ENCODE results near the gene CCDC192. TPM values are rescaled to one million over a fixed set of nuclear protein-coding genes. Genes with fewer than 3 reads are reported as not detected.

CCDC192 gene
- total RNA-seq, 1 experiment from 2014 or later: not detected

DNA sequence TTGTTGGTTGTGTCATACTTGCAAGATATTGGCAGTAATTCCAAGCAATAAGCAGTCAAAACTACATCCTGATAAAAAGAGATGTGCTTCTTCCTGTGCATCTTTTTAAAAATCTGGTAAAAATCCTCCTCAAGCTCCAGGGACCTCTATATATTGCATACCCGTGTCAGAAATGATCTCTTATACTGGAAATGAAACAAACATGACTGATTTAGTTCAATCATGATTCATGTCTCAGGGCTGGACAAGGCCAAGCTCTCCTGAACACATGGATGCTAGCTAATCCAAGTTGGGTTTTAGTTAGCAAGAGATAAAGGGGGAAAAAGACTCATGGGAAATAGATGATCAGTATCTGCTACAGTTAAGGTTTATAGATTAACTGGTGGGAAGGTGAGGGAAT lies 69.3 kb downstream of the CCDC192 start:
- H3K36me3 ChIP-seq (ENCODE audit: control insufficient read depth, insufficient read depth, low read length): no peaks in the 10 kb centered on the region
- H3K9me3 Mint-ChIP-seq (ENCODE audit: unreplicated experiment): peaks cover 28% of the 10 kb centered on the region
- H3K27me3 Mint-ChIP-seq (ENCODE audit: insufficient read depth, unreplicated experiment): no peaks in the 10 kb centered on the region
- H3K9me3 ChIP-seq: 0 out of 2 replicates have a peak, but pooled peaks cover 17% of the 10 kb centered on the region
- no peaks in the 10 kb centered on the region for H3K36me3 Mint-ChIP-seq (ENCODE audit: insufficient read depth, unreplicated experiment)
- ChIA-PET POLR2A (no interaction called here), CTCF (no interaction called here)
- H3K4me1 ChIP-seq: peaks cover 13% of the 10 kb centered on the region
- intact Hi-C loops (cut with micrococcal nuclease; ENCODE audit: unreplicated experiment): no loop called here
- no TSS peak for BruUV-seq (replicated peaks)
- no peak overlapping the region for H3K4me3 Mint-ChIP-seq (ENCODE audit: unreplicated experiment)
- DNase-seq: no peak
- peaks cover 32% of the 10 kb centered on the region for H3K4me1 Mint-ChIP-seq (ENCODE audit: low read depth, unreplicated experiment)
- H3K27ac Mint-ChIP-seq (ENCODE audit: unreplicated experiment): no peak overlapping the region
- TF ChIP-seq, protein P1, sequence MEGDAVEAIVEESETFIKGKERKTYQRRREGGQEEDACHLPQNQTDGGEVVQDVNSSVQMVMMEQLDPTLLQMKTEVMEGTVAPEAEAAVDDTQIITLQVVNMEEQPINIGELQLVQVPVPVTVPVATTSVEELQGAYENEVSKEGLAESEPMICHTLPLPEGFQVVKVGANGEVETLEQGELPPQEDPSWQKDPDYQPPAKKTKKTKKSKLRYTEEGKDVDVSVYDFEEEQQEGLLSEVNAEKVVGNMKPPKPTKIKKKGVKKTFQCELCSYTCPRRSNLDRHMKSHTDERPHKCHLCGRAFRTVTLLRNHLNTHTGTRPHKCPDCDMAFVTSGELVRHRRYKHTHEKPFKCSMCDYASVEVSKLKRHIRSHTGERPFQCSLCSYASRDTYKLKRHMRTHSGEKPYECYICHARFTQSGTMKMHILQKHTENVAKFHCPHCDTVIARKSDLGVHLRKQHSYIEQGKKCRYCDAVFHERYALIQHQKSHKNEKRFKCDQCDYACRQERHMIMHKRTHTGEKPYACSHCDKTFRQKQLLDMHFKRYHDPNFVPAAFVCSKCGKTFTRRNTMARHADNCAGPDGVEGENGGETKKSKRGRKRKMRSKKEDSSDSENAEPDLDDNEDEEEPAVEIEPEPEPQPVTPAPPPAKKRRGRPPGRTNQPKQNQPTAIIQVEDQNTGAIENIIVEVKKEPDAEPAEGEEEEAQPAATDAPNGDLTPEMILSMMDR (IDR thresholded peaks at IDR 0.05; ENCODE audit: insufficient read depth in 1 of 2, low read depth in 1 of 2, low read length in 1 of 2, severe bottlenecking in 1 of 2, unreplicated experiment in 1 of 2): no peak
- H3K27me3 ChIP-seq (replicated peaks; ENCODE audit: control insufficient read depth, insufficient read depth, low read length): no peaks in the 10 kb centered on the region
- no peak overlapping the region for H3K4me3 ChIP-seq (ENCODE audit: low read depth, low read length)

DNA sequence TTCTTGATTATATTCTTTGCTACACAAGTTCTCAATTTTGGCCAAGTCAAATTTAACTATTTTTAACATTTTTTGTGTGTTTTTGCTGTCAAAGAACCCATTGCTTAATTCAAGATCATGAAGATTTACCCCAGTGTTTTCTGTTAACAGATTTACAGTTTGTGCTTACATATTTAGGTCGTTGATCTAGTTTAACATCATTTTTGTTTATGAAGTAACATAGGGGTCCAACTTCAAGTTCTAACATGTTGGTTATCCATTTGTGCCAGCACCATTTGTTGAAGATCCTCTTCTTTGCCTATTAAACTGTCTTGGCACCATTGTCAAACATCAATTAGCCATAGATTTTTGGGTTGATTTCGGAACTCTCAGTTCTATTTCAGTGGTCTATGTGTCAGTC lies 71.0 kb downstream of the CCDC192 start:
- Histone ChIP-seq H3K27me3 (replicated peaks; ENCODE audit: control insufficient read depth, insufficient read depth, low read length) (no peaks in the 10 kb centered on the region), H3K9me3 (0 out of 2 replicates have a peak, but pooled peaks cover 17% of the 10 kb centered on the region), H3K4me1 (peaks cover 13% of the 10 kb centered on the region), H3K4me3 (ENCODE audit: low read depth, low read length) (no peak overlapping the region), H3K36me3 (ENCODE audit: control insufficient read depth, insufficient read depth, low read length) (no peaks in the 10 kb centered on the region)
- TF ChIP-seq, protein P1 (IDR thresholded peaks at IDR 0.05; ENCODE audit: insufficient read depth in 1 of 2, low read depth in 1 of 2, low read length in 1 of 2, severe bottlenecking in 1 of 2, unreplicated experiment in 1 of 2): no peak
- peaks cover 43% of the 10 kb centered on the region for H3K9me3 Mint-ChIP-seq (ENCODE audit: unreplicated experiment)
- no peak overlapping the region for H3K4me3 Mint-ChIP-seq (ENCODE audit: unreplicated experiment)
- ChIA-PET CTCF (no interaction called here), POLR2A (no interaction called here)
- H3K36me3 Mint-ChIP-seq (ENCODE audit: insufficient read depth, unreplicated experiment): no peaks in the 10 kb centered on the region
- H3K27ac Mint-ChIP-seq (ENCODE audit: unreplicated experiment): no peak overlapping the region
- BruUV-seq (replicated peaks): no TSS peak
- peaks cover 26% of the 10 kb centered on the region for H3K4me1 Mint-ChIP-seq (ENCODE audit: low read depth, unreplicated experiment)
- DNase-seq: no peak
- H3K27me3 Mint-ChIP-seq (ENCODE audit: insufficient read depth, unreplicated experiment): no peaks in the 10 kb centered on the region
- intact Hi-C loops (cut with micrococcal nuclease; ENCODE audit: unreplicated experiment): no loop called here

DNA sequence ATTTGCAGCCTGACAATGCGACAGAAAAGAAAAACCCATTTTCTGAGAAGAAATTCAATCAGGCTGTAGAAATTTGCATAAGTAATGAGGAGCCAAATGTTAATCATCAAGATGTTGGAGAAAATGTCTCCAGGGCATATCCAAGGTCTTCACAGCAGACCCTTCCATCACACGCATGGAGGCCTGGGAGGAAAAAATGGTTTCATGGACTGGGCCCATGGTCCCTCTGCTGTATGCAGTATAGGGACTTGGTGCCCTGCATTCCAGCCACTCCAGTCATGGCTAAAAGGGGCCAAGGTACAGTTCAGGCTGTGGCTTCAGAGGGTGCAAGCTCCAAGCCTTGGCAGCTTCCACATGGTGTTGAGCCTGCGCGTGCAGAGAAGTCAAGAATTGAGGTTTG lies 73.3 kb downstream of the CCDC192 start:
- Histone ChIP-seq H3K36me3 (ENCODE audit: control insufficient read depth, insufficient read depth, low read length) (no peaks in the 10 kb centered on the region), H3K4me3 (ENCODE audit: low read depth, low read length) (no peak overlapping the region), H3K4me1 (peaks cover 13% of the 10 kb centered on the region), H3K27me3 (replicated peaks; ENCODE audit: control insufficient read depth, insufficient read depth, low read length) (no peaks in the 10 kb centered on the region), H3K9me3 (0 out of 2 replicates have a peak, but pooled peaks cover 17% of the 10 kb centered on the region)
- no peak overlapping the region for H3K4me3 Mint-ChIP-seq (ENCODE audit: unreplicated experiment)
- H3K36me3 Mint-ChIP-seq (ENCODE audit: insufficient read depth, unreplicated experiment): no peaks in the 10 kb centered on the region
- peaks cover 49% of the 10 kb centered on the region for H3K9me3 Mint-ChIP-seq (ENCODE audit: unreplicated experiment)
- H3K4me1 Mint-ChIP-seq (ENCODE audit: low read depth, unreplicated experiment): peaks cover 12% of the 10 kb centered on the region
- ChIA-PET POLR2A (no interaction called here), CTCF (no interaction called here)
- intact Hi-C loops (cut with micrococcal nuclease; ENCODE audit: unreplicated experiment): no loop called here
- H3K27me3 Mint-ChIP-seq (ENCODE audit: insufficient read depth, unreplicated experiment): no peaks in the 10 kb centered on the region
- BruUV-seq (replicated peaks): no TSS peak
- TF ChIP-seq, protein P1 (IDR thresholded peaks at IDR 0.05; ENCODE audit: insufficient read depth in 1 of 2, low read depth in 1 of 2, low read length in 1 of 2, severe bottlenecking in 1 of 2, unreplicated experiment in 1 of 2): no peak
- H3K27ac Mint-ChIP-seq (ENCODE audit: unreplicated experiment): no peak overlapping the region
- no peak for DNase-seq
